GM12872 (cell line): Measurements from ENCODE around the gene PPP2CA.

ENCODE experiments used
- TF ChIP-seq, protein P1 (sequence below): IDR thresholded peaks from 3 replicates; pipeline ENCODE4 v1.5.1; 2011; ENCODE audit warnings: low read depth, mild to moderate bottlenecking, low read length, moderate library complexity; ENCODE audit not compliant: insufficient read depth

Gene PPP2CA

DNA sequence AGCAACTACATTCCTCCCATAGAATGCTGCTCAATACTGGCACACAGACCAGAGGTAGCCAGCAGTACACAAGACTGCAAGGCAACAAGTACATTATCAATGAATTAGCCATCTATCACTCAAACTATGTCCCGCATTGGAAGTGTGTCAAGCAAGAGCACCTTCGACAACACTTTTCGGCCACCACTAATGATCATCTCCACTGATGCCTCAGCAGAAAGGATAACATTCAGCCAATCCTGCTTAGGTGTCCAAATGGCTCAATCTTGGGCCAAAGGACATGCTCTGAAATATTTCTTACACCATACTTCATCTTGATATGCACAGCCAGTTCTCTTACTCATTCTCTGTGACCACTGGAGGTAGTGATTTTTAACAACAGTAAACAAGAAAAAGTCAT lies 74.2 kb downstream of the PPP2CA start:
- TF ChIP-seq, protein P1, sequence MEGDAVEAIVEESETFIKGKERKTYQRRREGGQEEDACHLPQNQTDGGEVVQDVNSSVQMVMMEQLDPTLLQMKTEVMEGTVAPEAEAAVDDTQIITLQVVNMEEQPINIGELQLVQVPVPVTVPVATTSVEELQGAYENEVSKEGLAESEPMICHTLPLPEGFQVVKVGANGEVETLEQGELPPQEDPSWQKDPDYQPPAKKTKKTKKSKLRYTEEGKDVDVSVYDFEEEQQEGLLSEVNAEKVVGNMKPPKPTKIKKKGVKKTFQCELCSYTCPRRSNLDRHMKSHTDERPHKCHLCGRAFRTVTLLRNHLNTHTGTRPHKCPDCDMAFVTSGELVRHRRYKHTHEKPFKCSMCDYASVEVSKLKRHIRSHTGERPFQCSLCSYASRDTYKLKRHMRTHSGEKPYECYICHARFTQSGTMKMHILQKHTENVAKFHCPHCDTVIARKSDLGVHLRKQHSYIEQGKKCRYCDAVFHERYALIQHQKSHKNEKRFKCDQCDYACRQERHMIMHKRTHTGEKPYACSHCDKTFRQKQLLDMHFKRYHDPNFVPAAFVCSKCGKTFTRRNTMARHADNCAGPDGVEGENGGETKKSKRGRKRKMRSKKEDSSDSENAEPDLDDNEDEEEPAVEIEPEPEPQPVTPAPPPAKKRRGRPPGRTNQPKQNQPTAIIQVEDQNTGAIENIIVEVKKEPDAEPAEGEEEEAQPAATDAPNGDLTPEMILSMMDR = no peak

GRCh38 chr5:134149571-134150303 lies 76.1 kb downstream of the PPP2CA start:
- TF ChIP-seq, protein P1 = no peak

- TF ChIP-seq, protein P1 = no peak
These were observed 76.8 kb downstream of the PPP2CA start for GRCh38 chr5:134148986-134149539.

- TF ChIP-seq, protein P1 = no peak
These were observed 77.6 kb downstream of the PPP2CA start for GRCh38 chr5:134148316-134148715.

DNA sequence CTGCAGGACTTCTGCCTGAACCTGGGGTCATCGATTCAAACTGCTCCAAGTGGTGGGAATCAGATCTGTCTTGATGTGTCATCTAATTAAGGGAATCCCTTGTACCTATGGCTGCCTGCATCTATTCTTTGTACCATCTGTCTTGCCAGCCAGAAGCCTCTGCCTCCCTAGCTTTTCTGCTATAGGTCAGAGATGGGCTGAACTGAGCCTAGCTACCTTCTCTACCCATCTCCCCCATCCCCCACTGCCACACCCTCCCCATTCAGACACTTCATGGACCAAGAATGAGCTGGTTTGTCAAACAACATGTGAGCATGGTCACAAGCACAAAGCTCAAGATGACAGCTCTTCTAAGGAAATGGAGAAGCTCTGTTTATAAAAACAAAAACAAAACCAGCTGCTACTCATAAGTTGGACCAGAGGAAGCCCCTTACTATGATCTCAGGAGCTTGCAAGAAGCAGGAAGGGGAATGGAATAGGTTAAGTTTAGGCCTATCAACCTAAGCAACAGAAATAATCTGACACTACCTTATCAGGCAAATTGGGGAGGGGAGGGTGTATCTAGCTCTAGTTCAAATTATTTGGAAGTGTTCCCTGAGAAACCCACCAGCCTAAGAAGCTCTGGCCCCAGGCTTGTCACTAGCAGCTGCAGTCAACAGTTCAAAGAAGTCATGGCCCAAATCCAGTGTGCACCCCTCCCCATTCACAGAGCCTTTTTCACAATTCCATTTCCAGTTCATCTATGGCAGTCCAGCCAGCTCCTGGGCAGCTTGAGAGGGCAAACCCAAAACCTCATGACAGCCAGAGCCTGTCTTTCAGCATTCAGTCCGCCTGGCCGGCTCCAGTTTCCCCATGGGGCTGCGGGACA lies 79.0 kb downstream of the PPP2CA start:
- TF ChIP-seq, protein P1 = no peak

- TF ChIP-seq, protein P1 = peak; percentile 99
These were observed 79.9 kb downstream of the PPP2CA start for GRCh38 chr5:134145779-134146581.
